GM18519 (cell line): Measurements from ENCODE around the gene LDB2.

Experiments used
- ATAC-seq: cut with Tn5 transposase; IDR thresholded peaks from one replicate; pipeline ENCODE4 v1.9.1; 2021; ENCODE audit warnings: mild to moderate bottlenecking, moderate library complexity; ENCODE audit not compliant: unreplicated experiment, low FRiP score

LDB2 gene

GRCh38 chr4:16693641-16694040, 204.8 kb downstream of the LDB2 start:
- no peak for ATAC-seq

DNA sequence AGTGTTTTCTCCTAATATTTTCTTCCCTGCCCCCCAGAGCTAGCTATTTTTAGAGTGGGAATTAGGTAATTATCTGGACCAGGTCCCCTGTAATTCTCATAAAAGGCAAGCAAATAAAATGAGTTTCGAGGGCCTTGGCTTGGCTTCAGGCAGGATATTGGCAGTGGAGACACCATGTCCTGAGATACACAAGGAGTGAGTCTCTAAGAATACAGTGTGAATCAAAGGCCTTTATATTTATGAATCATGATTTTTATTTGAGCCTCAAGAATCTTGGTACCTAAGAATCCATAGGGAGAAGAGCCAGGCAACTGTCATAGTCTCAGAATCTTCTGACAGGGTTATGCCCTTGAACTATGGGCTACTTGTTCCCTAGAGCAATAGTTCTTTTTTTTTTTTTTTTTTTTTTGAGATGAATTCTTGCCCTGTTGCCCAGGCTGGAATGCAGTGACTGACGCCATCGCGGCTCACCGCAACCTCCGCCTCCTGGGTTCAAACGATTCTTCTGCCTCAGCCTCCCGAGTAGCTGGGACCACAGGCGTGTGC, 205.4 kb downstream of the LDB2 start:
- no peak for ATAC-seq

GRCh38 chr4:16692524-16692923, 205.9 kb downstream of the LDB2 start:
- ATAC-seq: no peak

DNA sequence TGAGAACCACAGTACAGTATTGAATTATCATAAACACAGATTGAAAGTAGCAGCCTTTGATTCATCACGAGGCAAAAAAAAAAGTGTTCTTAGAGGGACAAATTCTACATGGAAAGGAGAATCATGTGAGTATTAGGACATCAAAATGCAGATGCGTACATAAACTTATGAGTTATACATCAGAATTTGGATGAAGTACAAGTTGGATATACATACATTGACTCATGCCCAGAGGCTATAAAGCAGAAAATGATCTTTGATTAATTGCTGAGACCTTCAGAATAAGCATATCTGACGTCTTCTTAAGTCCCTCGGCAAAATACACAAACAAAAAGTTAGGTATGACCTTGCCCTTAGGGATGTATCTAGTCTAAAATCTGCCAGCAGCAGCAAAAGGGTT, 206.4 kb downstream of the LDB2 start:
- ATAC-seq: no peak

DNA sequence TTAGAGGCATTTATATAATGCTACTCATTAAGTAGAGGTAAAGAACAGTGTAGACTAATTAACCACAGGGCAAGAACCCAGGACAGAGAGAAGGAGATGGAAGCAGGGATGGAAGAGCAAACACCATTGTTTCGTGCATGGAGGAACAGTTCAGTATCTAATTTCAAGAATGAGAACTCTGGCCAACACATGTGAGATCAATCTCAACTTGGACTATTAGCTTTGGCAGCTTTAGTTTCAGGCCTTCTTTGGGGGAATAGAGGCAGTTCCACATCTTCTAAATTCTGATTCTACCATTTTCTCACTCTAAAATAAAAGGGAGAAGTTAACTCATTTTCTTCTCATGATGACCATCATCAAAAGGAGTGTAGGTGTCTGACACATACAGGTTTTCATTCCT, 207.0 kb downstream of the LDB2 start:
- ATAC-seq: no peak

GRCh38 chr4:16687845-16688244, 210.6 kb downstream of the LDB2 start:
- no peak for ATAC-seq

DNA sequence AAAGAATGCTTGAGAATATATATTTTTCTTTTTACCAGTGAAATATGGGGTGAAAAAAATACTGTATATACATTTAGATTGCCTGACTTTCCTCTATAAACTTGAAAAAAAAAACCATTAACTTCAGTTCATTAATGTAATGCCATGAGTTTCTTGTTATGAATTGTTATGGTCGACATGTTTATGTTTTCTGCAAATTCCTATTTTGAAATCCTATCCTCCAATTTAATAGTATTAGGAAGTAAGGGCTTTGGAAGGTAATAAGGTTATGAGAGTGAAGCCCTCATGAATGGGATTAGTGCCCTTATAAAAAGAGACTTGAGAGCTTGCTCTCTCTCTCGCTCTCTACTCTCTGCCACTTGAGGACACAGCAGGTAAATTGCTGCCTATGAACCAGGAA, 211.4 kb downstream of the LDB2 start:
- ATAC-seq: no peak

GRCh38 chr4:16686195-16686594, 212.2 kb downstream of the LDB2 start:
- ATAC-seq: no peak

DNA sequence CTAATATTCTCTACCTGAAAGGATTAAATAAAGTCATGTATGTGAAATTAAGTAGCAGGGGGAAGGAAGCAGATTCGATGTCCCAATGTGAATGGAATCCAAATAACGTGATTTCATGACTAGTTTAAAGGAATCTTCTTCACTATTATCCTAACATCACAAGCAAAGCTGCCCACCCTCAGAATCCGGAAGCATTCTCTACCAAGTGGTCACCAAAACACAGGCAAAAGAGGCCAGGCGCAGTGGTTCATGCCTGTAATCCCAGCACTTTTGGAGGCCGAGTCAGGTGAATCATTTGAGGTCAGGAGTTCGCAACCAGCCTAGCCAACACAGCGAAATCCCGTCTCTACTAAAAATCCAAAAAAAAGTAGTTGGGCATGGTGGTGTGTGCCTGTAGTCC, 212.9 kb downstream of the LDB2 start:
- ATAC-seq: no peak

DNA sequence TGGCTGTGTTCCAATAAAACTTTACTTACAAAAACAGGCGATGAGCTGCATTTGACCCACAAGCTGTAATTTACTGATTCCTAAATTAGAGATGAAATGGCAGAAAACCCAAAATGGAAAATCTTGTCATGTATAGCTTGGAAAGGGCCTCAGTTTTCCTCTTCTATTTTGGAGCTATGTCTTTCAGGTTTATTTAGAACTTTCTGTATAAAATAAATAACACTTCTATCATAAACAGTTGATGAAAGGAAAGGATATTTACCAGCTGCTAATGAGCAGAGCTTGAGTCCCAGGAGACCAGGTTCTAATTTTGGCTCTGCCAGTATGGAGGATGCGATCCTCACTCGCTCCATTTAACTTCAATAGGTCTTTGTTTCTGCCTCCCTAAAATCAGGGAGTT, 213.5 kb downstream of the LDB2 start:
- ATAC-seq: no peak

- ATAC-seq: no peak
Measured at GRCh38 chr4:16684097-16684496, 214.3 kb downstream of the LDB2 start.

DNA sequence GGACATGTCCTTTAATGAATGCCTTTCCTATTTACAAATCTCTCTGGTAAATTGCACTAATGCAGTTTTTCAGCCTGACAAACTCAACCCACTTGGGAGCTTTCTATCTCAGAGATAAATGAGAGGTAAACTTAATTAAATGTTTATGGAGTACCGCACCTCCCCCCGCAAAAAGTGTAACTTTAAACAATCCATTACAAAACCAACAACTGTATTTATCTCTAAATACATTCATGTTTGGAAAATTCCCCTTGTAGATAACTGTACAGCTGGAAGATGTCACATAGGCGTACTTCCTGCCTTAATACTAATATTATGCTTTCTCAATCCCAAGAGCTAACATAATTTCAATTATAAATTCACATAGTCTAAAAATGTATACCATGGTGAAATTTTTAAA, 215.5 kb downstream of the LDB2 start:
- no peak for ATAC-seq

DNA sequence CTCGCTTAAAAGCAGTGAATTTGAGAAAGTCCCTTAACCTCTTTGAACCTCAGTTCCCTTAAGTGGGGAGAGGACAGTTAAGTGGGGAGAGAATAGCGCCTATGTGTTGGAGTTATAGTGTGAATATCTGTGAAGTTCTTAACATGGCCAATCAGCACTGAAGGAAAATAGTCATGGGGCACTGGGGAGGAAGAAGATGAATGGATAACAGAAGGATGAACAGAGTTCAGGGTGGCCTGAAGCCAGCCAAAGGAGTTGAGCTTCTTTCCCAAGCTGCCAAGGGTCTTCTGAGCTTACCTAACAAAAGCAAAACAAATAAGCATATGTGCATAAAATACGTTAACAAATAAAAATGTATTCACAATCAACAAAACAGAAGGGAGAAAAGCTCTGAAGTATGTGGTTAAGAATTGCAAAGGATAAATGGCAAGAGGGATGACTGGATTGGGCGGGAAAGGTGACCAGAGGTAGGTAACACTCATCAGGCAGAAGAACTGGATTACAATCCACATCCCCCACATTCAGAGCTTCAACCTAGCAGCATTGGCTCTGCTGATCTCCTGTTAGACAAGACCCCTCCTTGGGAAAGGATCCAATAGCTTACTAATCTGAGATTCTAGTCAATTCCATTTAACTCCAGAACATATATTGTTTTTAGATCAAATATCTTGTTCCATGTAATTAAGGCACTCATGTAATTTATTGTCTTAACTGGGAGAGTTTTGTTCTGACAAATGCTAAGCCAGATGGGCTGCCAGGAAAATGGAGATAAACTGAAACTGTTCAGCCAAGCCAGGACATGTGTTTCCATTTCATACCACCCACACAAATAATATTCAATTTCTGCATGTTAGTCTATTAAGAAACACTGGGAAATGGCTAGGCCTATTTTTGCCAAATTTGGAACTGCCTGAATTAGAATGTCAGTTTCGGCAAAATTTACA, 221.2 kb downstream of the LDB2 start:
- no peak for ATAC-seq

DNA sequence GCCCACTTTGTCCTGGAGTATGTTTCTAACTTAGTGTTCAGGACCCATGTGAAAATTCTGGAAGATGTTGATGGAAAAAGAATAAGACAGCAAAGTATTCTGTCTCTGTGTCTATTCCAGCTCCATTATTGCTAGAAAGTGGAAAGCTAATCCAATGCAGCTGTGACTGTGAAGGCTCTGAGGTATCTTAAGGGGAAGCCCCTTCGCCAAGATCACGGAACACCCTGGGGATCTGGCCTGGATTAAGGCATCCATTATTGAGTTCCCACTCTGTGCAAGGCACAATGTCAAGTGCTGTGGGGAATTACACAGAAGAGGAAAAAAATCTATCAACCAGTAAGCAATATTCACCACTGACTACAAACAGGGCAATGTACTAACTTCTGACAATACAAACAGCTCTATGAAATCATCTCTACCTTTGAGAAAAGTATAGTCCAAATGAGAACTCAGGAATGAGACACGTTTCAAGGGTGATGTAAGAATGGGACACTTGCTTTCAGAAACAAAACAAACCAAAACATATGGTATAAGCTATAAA, 222.1 kb downstream of the LDB2 start:
- ATAC-seq: no peak

- no peak for ATAC-seq
Measured at GRCh38 chr4:16674082-16674481, 224.4 kb downstream of the LDB2 start.

DNA sequence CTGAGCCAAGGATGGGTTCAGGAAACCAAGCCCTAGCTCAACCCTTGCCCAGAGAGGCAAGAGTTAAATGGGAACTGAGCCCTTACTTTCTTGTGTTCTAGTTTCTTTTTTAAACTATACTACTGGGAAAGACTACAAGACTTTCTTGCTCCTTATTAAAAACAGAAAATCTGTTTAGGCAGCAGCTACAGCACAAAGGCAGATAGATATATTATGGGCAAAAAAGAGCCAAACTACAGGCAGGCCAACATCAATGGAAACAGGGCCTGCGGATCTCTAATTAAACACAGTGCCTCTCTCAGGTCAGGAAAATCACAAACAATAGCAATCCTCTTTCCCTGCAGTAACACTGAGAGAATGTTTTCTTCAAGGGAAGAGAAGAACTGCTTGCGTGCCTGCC, 226.0 kb downstream of the LDB2 start:
- no peak for ATAC-seq

DNA sequence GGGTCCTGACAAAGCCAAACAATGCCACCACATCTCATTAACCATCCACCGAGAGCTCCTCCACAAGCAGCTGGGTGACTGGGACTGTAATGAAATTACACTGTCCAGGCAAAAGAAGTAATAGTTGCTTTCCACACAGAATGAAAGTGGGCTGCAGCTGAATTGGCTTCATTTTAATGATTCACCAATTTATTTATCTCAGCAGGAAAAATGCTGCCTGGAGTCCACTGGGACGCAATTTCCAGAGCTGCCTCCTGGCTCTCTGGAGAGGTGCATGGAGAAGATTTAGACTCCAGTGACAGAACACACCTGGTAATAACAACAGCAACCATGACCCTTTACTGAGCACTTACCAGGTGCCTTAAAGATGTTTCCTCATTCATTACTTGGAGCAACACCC, 226.7 kb downstream of the LDB2 start:
- no peak for ATAC-seq

- ATAC-seq: no peak
Measured at GRCh38 chr4:16670727-16671126, 227.7 kb downstream of the LDB2 start.

DNA sequence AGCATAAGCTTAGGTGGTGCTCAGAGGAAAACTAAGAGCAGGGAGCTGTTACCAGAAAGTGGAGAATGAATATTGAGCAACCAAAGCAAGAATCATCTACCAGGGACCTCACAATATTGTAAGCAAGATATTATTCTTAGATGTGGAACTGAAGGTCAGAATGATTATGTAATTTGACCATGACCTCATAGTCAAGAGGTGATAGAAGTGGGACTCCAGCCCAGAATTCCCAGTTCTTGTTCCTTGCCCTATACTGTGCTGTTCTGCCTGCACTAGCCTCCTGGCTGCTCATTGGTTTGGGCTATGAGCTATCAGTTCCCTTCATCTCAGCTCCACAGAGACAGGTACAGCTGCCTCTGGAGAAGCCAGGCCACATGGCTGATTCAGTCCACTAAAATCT, 229.4 kb downstream of the LDB2 start:
- ATAC-seq: no peak

DNA sequence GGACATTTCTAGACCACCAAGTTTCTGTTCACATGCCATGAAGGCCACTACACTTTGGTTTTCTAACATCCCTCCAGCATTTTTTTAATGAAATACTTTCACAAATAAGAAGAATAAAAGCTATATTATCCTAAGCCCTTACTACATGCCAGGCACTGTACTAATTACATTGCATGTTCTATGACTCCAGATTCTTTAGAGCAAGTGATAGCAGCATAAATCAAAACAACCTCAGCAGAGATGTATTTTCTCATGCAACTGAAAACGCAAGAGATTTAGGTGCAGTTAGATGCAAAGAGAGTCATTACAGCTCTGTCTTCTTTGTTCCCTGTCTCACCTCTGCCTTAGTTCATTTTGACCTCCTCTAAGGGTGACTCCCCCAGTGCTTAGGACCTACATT, 230.0 kb downstream of the LDB2 start:
- no peak for ATAC-seq

GRCh38 chr4:16667464-16667863, 231.0 kb downstream of the LDB2 start:
- no peak for ATAC-seq
